Astrocyte (in vitro differentiated cells and primary cell): ENCODE data around the gene MAST1.

Source experiments
- CTCF ChIP-seq: IDR thresholded peaks from 2 replicates; pipeline ENCODE4 v1.5.1; 2011; ENCODE audit warnings: low read depth, mild to moderate bottlenecking, inconsistent platforms, low read length, moderate library complexity; ENCODE audit not compliant: insufficient read depth
- EZH2 ChIP-seq: IDR thresholded peaks from 2 replicates; pipeline ENCODE4 v1.6.1; 2012; ENCODE audit warnings: mild to moderate bottlenecking, low read length, inconsistent platforms; ENCODE audit not compliant: insufficient read depth

DNA sequence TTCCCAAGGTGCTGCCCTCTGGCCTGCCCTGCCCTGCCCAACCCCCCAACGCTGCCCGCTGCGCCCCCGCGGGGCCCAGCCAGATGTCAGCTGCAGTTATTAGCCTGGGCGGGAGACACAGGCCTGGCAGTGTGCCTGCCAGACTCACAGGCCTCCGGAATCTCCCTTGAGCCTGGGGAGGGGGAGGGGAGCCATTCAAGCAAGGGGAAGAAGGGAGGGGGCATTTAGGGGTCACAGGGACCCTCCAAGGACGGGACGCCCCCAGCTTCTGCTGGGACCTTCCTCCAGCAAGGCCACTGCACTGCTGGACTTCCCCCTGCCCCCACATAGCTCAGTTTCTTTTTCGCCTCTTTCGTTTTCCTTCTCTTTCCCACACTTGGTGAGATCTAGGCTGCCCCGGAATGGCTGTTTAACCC lies 49.6 kb upstream of the MAST1 start:
- TF ChIP-seq CTCF (no peak), EZH2 (no peak)
